Upper lobe of right lung (tissue), 1 donor: Measurements from ENCODE around the gene TENM4. TPM values are rescaled to one million over a fixed set of nuclear protein-coding genes. Genes with fewer than 3 reads are reported as not detected.

ENCODE experiments used
- ATAC-seq: fragments of 200-7000 bp; cut with Tn5 transposase; one replicate; pipeline ENCODE4 v1.9.1; 2020; ENCODE audit warnings: mild to moderate bottlenecking, moderate library complexity
- DNase-seq: peaks from one replicate; pipeline ENCODE4 v3.0.0-alpha.2; 2020
- H3K27ac ChIP-seq: fragments of 200-600 bp; one replicate; pipeline ENCODE4 v1.8.0; 2022
- H3K27me3 ChIP-seq: fragments of 200-600 bp; one replicate; pipeline ENCODE4 v1.8.0; 2022; ENCODE audit warnings: mild to moderate bottlenecking
- H3K36me3 ChIP-seq: fragments of 200-600 bp; one replicate; pipeline ENCODE4 v1.8.0; 2022
- H3K4me1 ChIP-seq: fragments of 200-600 bp; one replicate; pipeline ENCODE4 v1.8.0; 2022
- H3K4me3 ChIP-seq: fragments of 200-600 bp; one replicate; pipeline ENCODE4 v1.8.0; 2022; ENCODE audit warnings: mild to moderate bottlenecking
- H3K9me3 ChIP-seq: fragments of 200-600 bp; one replicate; pipeline ENCODE4 v1.8.0; 2022
- intact Hi-C: fragments of 100-400 bp; cut with DNase I; formaldehyde crosslinking; loops from one replicate; pipeline ENCODE4 v1.11.0; 2022
- total RNA-seq: library from RNA; stranded (reverse); fragmentation: NEBNext Ultra II Directional; extraction: Animal tissue kit (Norgen Biotek cat#: 25700); gene quantifications from one replicate; pipeline ENCODE4 v1.2.1, GENCODE V29; 2021
- TF ChIP-seq, protein P1 (sequence below): fragments of 200-600 bp; IDR thresholded peaks from one replicate; pipeline ENCODE4 v1.8.0; 2022; ENCODE audit warnings: antibody characterized with exemption
- donor health status: DM: no; HTN: yes; CAD: no; lungs with severe emphysema.

The TENM4 gene
- total RNA-seq, 1 donor from 2014 or later = 4.3 TPM

DNA sequence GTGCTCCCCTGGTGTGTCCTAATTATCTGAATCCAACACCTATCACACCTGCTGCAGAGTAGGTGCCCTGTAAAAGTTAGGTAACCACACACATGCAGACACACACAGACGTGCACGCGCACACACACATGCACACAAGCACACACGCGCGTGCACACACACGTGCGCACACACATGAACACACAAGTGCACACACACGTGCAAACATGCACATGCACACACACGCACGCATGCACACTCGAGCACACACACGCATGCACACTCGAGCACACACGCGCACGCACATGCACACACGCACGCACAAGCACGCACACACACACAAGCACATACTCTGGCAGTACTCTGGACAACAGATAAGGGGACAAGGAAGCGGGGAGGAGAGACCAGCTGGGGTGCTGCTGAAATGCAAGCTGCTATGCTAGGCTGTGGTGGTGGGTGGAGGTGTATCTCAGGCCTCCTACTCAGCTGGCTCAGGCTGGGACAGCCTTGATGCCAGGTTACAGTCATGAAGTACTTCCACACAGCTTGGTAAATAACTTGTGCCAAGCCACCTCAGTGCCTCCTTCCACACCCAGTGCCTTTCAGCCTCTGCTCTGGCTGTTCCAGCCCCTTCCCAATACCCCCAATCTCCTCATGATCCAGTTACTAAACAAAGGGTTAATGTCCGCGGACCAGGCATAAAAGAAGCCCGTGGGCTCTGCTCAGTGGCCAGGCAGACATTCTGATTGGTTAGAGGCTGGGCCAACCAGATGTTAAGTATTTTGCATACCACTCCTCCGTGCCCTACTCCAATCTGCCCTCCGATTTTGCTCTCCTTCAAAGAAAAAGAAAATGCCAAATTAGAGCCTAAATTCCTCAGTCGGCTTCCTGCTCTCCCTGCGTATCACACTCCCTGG is 374.1 kb downstream of the TENM4 start:
- TF ChIP-seq, protein P1, sequence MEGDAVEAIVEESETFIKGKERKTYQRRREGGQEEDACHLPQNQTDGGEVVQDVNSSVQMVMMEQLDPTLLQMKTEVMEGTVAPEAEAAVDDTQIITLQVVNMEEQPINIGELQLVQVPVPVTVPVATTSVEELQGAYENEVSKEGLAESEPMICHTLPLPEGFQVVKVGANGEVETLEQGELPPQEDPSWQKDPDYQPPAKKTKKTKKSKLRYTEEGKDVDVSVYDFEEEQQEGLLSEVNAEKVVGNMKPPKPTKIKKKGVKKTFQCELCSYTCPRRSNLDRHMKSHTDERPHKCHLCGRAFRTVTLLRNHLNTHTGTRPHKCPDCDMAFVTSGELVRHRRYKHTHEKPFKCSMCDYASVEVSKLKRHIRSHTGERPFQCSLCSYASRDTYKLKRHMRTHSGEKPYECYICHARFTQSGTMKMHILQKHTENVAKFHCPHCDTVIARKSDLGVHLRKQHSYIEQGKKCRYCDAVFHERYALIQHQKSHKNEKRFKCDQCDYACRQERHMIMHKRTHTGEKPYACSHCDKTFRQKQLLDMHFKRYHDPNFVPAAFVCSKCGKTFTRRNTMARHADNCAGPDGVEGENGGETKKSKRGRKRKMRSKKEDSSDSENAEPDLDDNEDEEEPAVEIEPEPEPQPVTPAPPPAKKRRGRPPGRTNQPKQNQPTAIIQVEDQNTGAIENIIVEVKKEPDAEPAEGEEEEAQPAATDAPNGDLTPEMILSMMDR = no peak
- intact Hi-C loops = no loop called here
- no peaks in the 10 kb centered on the region for H3K4me1 ChIP-seq
- ATAC-seq (no peak), DNase-seq (no peak)
- no peak overlapping the region for H3K4me3 ChIP-seq
- H3K27me3 ChIP-seq = no peaks in the 10 kb centered on the region
- no peaks in the 10 kb centered on the region for H3K36me3 ChIP-seq
- no peaks in the 10 kb centered on the region for H3K9me3 ChIP-seq
- no peak overlapping the region for H3K27ac ChIP-seq

DNA sequence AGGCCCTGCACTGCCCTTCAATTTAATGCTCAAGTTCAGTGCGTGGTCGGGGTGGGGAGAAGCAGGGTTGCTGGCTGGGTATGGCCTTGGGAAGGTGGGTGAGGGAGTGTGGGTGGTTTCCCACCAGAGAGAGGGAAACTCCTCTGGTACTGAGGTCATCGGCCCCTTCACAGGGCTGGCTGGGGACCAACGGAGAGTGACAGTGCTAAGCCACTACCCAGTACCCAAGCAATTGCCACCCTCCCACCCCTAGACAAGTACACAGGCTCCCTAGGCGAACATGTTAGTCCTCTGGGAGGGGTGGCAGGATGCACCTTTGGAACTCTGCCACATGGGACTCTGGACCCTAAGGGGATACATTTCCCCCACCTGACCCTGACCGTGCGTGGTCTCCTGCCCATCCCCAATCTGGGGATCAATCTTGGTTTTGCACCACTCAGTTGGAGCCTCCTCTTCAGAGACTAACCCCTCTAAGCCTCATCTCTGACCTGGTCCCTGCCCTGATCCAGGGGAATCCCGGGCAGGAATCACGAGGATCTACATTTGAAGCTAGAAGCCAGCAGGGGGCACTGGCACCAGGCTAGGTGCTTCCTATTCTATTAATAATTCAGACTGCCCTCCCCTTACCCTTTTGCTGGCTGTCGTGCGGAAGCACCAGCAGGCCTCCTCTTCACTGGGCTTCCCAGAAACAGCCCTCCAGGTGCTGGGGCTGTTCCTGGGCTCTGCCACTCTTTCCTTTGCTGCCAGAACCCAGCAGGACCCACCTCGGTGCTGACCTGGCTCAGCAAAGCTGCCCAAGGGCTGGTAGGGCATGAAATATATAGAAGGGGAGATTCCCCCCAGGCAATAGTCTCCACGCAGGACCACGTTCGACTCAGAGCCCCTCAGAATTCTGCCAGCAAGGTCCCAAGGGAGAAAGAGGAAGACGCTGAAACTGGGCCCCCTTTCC is 377.7 kb downstream of the TENM4 start:
- TF ChIP-seq, protein P1 = peak; percentile 30
- ATAC-seq (peak; percentile 14), DNase-seq (no peak)
- Histone ChIP-seq H3K9me3 (no peaks in the 10 kb centered on the region), H3K4me3 (no peak overlapping the region), H3K4me1 (no peaks in the 10 kb centered on the region), H3K36me3 (no peaks in the 10 kb centered on the region), H3K27ac (no peak overlapping the region), H3K27me3 (no peaks in the 10 kb centered on the region)
- intact Hi-C loops = no loop called here

DNA sequence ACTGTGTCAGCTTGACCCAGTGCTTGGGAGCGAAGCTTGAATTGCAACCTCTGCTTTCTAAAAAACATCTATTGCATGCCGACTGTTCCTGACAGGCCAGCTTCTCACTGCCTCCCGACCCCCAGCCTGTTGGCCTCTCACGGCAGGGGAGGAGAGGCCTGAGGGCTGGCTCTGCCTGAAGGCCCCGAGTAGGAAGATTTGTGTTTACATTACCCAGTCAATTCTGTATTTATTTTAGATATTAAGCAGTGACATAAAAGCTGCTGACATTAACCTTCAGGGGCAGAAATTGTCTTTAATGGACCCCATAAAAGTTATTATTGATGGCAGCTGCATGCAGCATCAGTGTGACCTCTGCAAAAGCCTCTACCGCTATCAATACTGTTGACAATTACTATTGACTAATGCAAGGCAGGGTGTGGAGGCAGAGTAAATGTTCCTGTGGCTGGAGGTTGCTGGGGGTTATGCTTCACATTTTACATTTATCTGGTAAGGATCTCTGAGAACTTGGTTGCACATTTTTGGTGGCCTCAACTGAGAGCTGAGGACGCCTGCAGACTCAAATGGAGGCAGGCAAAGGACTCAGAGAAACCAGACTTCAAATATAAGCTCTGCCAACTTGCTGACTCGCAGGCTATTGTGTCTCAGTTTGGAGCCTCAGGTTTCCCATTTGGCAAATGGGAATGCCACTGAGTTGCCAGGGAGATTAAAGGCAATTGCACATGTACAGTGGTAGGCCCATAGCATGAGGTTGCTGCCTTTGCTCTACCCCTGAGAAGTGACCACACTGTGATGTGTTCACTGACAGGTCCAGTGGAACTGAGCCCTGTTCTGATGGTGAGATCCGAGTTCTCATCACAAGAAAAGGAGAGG is 380.5 kb downstream of the TENM4 start:
- H3K27me3 ChIP-seq = no peaks in the 10 kb centered on the region
- ATAC-seq (no peak), DNase-seq (no peak)
- H3K9me3 ChIP-seq = no peaks in the 10 kb centered on the region
- intact Hi-C loops = no loop called here
- H3K4me3 ChIP-seq = no peak overlapping the region
- H3K4me1 ChIP-seq = no peaks in the 10 kb centered on the region
- H3K36me3 ChIP-seq = no peaks in the 10 kb centered on the region
- TF ChIP-seq, protein P1 = no peak
- no peak overlapping the region for H3K27ac ChIP-seq

DNA sequence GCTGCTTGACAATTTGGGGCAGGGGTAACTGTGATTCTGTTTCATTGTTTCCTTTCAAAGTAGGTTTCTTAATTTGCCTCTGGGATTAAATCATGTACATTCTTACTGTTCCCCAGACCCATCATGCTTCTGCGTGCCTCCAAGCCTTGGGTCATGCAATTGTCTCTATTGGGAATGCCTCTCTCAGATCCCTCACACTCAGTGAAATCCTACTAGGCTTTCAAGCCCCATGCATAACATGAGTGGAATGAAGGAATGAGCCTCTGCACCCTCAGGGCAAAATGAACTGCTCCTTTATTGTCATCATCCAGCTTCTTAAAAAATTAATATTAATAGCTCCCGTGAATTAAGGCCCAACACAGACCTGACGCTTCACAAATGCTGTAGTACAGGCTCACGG is 381.7 kb downstream of the TENM4 start:
- Histone ChIP-seq H3K27ac (no peak overlapping the region), H3K9me3 (no peaks in the 10 kb centered on the region), H3K4me3 (no peak overlapping the region), H3K36me3 (no peaks in the 10 kb centered on the region), H3K4me1 (no peaks in the 10 kb centered on the region), H3K27me3 (no peaks in the 10 kb centered on the region)
- no peak for DNase-seq
- no peak for ATAC-seq
- intact Hi-C loops = no loop called here
- TF ChIP-seq, protein P1 = no peak
